ENCODE data around the gene HECTD1. TPM values are rescaled to one million over a fixed set of nuclear protein-coding genes. Genes with fewer than 3 reads are reported as not detected.

HECTD1 gene
- total RNA-seq, 1 donor from 2014 or later, result 161 TPM

DNA sequence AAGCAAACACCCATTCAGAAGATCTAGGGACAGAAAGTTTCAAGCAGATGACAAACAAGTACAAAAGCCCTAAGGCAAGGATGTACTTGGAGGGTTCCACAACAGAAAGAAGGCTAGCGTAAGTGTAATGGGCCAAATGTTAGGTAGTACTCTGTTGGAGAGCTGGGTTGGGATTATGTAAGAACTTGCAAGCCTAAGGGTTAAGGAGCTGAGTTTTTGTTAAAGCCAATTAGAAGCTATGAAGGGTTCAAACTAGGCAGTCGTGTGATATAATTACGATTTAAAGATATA, 41.4 kb downstream of the HECTD1 start:
- peaks cover 83% of the 10 kb centered on the region for H3K36me3 ChIP-seq
- intact Hi-C loops (cut with DNase I), result no loop called here
- peak overlapping the region; percentile 51 for H3K27ac ChIP-seq

DNA sequence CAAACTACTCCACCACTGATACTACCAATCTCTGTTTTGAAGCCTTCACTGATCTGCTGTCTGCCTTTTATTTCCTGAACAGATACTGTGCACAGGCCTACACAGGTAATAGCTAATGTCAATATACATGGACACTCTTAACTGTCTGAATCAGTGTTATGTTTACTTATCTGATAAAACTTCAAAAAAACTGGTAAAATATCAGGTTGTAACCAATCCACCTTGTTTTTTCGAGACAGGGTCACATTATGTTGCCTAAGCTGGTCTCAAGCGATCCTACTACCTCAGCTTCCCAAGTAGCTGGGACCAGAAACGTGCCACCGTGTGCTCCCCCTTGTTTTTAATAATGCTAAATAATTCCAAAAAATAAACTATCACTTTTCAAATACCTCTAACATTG, 43.5 kb downstream of the HECTD1 start:
- H3K4me1 ChIP-seq, result peaks cover 20% of the 10 kb centered on the region
- no peaks in the 10 kb centered on the region for H3K9me3 ChIP-seq
- intact Hi-C loops (cut with DNase I), result no loop called here
- H3K36me3 ChIP-seq, result peaks cover 85% of the 10 kb centered on the region
- no peak overlapping the region for H3K27ac ChIP-seq
- TF ChIP-seq, protein P1, sequence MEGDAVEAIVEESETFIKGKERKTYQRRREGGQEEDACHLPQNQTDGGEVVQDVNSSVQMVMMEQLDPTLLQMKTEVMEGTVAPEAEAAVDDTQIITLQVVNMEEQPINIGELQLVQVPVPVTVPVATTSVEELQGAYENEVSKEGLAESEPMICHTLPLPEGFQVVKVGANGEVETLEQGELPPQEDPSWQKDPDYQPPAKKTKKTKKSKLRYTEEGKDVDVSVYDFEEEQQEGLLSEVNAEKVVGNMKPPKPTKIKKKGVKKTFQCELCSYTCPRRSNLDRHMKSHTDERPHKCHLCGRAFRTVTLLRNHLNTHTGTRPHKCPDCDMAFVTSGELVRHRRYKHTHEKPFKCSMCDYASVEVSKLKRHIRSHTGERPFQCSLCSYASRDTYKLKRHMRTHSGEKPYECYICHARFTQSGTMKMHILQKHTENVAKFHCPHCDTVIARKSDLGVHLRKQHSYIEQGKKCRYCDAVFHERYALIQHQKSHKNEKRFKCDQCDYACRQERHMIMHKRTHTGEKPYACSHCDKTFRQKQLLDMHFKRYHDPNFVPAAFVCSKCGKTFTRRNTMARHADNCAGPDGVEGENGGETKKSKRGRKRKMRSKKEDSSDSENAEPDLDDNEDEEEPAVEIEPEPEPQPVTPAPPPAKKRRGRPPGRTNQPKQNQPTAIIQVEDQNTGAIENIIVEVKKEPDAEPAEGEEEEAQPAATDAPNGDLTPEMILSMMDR (IDR thresholded peaks at IDR 0.05), result no peak
- no peak for DNase-seq
- ATAC-seq, result peak; percentile 37
- H3K4me3 ChIP-seq, result no peak overlapping the region
- no peaks in the 10 kb centered on the region for H3K27me3 ChIP-seq

More for the DNA sequence above, 41.4 kb downstream of the HECTD1 start:
- Histone ChIP-seq H3K9me3 (no peaks in the 10 kb centered on the region), H3K4me3 (no peak overlapping the region), H3K4me1 (peaks cover 20% of the 10 kb centered on the region), H3K27me3 (no peaks in the 10 kb centered on the region)
- TF ChIP-seq, protein P1 (IDR thresholded peaks at IDR 0.05), result no peak
- DNase-seq (no peak), ATAC-seq (no peak)

DNA sequence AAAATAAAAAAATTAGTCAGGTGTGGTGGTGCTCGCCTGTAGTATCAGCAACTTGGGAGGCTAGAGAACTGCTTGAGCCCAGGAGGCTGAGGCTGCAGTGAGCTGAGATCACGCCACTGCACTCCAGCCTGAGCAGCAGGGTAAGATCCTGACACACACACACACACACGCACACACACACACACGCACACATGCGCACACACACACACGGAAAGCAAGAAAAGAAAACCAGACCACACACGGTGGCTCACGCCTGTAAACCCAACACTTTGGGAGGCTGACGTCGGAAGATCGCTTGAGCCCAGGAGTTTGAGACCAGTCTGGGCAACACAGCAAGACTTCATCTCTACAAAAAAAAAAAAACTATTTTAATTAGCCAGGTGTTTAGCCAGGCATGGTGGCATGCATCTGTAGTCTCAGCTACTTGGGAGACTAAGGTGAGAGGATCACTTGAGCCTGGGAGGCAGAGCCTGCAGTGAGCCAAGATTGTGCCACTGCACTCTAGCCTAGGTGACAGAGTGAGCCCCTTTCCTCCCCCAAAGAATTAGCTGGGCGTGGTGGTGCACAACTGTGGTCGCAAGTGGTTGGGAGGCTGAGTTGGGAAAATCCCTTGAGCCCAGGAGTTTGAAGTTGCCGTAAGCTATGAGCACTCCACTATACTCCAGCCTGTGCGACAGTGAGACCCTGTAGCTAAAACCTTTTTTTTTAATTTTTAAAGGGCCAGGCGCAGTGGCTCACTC, 44.5 kb downstream of the HECTD1 start:
- DNase-seq, result no peak
- ATAC-seq, result peak; percentile 55
- intact Hi-C loops (cut with DNase I), result no loop called here
- Histone ChIP-seq H3K27ac (no peak overlapping the region), H3K4me3 (no peak overlapping the region), H3K9me3 (no peaks in the 10 kb centered on the region), H3K36me3 (peaks cover 85% of the 10 kb centered on the region), H3K27me3 (no peaks in the 10 kb centered on the region), H3K4me1 (peaks cover 20% of the 10 kb centered on the region)
- TF ChIP-seq, protein P1 (IDR thresholded peaks at IDR 0.05), result no peak

DNA sequence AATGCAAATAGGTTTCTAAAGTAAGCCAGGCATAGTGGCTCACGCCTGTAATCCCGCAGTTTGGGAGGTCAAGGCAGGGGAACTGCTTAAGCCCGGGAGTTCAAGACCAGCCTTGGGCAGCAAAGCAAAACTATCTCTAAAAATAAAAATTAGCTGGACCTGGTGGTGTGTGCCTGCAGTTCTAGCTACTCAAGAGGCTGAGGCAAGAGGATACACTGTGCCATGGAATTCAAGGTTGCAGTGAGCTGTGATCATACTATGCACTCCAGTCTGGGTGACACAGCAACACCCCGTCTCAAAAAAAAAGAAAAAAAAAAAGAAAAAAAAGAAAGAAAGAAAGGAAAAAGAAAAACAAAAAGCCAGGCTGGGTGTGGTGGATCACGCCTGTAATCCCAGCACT, 46.3 kb downstream of the HECTD1 start:
- Histone ChIP-seq H3K27me3 (no peaks in the 10 kb centered on the region), H3K9me3 (no peaks in the 10 kb centered on the region), H3K4me1 (peaks cover 17% of the 10 kb centered on the region), H3K4me3 (no peak overlapping the region), H3K36me3 (peaks cover 83% of the 10 kb centered on the region), H3K27ac (no peak overlapping the region)
- ATAC-seq (no peak), DNase-seq (no peak)
- intact Hi-C loops (cut with DNase I), result no loop called here
- TF ChIP-seq, protein P1 (IDR thresholded peaks at IDR 0.05), result no peak

DNA sequence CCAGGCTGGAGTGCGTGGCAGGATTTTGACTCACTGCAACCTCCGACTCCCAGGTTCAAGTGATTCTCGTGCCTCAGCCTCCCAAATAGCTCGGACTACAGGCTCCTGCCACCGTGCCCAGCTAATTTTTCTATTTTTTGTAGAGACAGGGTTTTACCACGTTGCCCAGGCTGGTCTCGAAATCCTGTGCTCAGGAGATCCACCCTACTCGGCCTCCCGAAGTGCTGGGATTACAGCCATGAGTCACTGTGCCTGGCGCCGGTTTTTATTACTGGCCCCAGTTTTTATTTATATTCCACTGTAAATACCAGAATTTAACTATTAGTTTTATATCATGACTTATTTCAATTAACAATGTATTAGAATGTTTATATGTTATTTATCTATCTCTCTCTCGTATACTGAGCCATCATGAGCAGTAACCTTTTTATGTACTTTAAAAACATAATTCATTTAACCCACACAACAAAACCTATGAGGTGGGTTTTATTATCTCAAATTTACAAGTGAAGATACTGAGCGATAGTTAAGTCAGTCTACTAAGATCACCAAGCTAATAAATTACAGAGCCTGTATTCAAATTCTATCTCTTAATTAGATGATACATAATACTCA, 47.8 kb downstream of the HECTD1 start:
- intact Hi-C loops (cut with DNase I), result no loop called here
- ATAC-seq (no peak), DNase-seq (no peak)
- Histone ChIP-seq H3K27me3 (no peaks in the 10 kb centered on the region), H3K4me3 (no peak overlapping the region), H3K36me3 (peaks cover 96% of the 10 kb centered on the region), H3K9me3 (no peaks in the 10 kb centered on the region), H3K27ac (no peak overlapping the region), H3K4me1 (peaks cover 5% of the 10 kb centered on the region)
- TF ChIP-seq, protein P1 (IDR thresholded peaks at IDR 0.05), result no peak
